Lower lobe of right lung (tissue), 2 donors: ENCODE data around the gene SRCAP. TPM values are rescaled to one million over a fixed set of nuclear protein-coding genes. Genes with fewer than 3 reads are reported as not detected.
A peak's percentile ranks its signal among the peaks of the same experiment; 100 is the strongest.

Experiments used
- ATAC-seq, 2 donors: fragments of 200-7000 bp; cut with Tn5 transposase; one replicate each; pipeline ENCODE4 v1.9.1; 2020 to 2022; ENCODE audit warnings: mild to moderate bottlenecking in 2 of 2, moderate library complexity in 2 of 2
- DNase-seq: peaks from one replicate; pipeline ENCODE4 v3.0.0-alpha.2; 2020
- H3K27ac ChIP-seq: fragments of 200-600 bp; one replicate; pipeline ENCODE4 v1.8.0; 2022
- H3K27me3 ChIP-seq: fragments of 200-600 bp; one replicate; pipeline ENCODE4 v1.8.0; 2022; ENCODE audit warnings: low read depth
- H3K36me3 ChIP-seq: fragments of 200-600 bp; one replicate; pipeline ENCODE4 v1.8.0; 2022; ENCODE audit warnings: mild to moderate bottlenecking
- H3K4me1 ChIP-seq: fragments of 200-600 bp; one replicate; pipeline ENCODE4 v1.8.0; 2022
- H3K4me3 ChIP-seq: fragments of 200-600 bp; one replicate; pipeline ENCODE4 v1.8.0; 2022; ENCODE audit warnings: mild to moderate bottlenecking
- H3K9me3 ChIP-seq: fragments of 200-600 bp; one replicate; pipeline ENCODE4 v1.8.0; 2022
- intact Hi-C: fragments of 100-400 bp; cut with DNase I; formaldehyde crosslinking; loops from one replicate; pipeline ENCODE4 v1.11.0; 2022
- total RNA-seq: library from RNA; stranded (reverse); fragmentation: NEBNext Ultra II Directional; extraction: Animal tissue kit (Norgen Biotek cat#: 25700); gene quantifications from one replicate; pipeline ENCODE4 v1.2.1, GENCODE V29; 2021
- TF ChIP-seq, protein P1 (sequence below): fragments of 200-600 bp; IDR thresholded peaks from one replicate; pipeline ENCODE4 v1.8.0; 2022; ENCODE audit warnings: antibody characterized with exemption, mild to moderate bottlenecking
- donor health status: DM: no; HTN: yes; CAD: no; lungs with severe emphysema.

Gene SRCAP
- total RNA-seq, 1 donor from 2014 or later = 73.8 TPM

- Histone ChIP-seq H3K9me3 (no peaks in the 10 kb centered on the region), H3K4me3 (no peak overlapping the region), H3K27me3 (no peaks in the 10 kb centered on the region), H3K4me1 (peaks cover 16% of the 10 kb centered on the region), H3K36me3 (peaks cover 95% of the 10 kb centered on the region), H3K27ac (no peak overlapping the region)
- TF ChIP-seq, protein P1, sequence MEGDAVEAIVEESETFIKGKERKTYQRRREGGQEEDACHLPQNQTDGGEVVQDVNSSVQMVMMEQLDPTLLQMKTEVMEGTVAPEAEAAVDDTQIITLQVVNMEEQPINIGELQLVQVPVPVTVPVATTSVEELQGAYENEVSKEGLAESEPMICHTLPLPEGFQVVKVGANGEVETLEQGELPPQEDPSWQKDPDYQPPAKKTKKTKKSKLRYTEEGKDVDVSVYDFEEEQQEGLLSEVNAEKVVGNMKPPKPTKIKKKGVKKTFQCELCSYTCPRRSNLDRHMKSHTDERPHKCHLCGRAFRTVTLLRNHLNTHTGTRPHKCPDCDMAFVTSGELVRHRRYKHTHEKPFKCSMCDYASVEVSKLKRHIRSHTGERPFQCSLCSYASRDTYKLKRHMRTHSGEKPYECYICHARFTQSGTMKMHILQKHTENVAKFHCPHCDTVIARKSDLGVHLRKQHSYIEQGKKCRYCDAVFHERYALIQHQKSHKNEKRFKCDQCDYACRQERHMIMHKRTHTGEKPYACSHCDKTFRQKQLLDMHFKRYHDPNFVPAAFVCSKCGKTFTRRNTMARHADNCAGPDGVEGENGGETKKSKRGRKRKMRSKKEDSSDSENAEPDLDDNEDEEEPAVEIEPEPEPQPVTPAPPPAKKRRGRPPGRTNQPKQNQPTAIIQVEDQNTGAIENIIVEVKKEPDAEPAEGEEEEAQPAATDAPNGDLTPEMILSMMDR = no peak
- intact Hi-C loops = no loop called here
- DNase-seq (no peak), ATAC-seq (no peak)
Observed at GRCh38 chr16:30703971-30704370, 5.0 kb downstream of the SRCAP start.

DNA sequence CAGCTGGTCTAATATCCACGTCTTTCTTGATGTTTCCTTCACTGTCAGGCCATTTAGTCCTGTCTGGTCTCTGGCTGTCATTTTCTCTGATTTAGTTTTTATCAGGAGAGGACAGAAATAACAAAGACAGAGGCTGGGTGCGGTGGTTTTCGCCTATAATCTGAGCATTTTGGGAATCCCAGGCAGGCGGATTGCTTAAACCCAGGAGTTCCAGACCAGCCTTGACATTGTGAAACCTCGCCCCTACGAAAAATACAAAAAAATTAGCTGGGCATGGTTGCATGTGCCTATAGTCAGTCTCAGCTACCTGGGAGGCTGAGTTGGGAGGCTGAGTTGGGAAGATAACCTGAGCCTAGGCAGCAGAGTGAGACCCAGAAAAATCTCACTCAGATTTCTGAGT is 7.1 kb downstream of the SRCAP start:
- no peak overlapping the region for H3K4me3 ChIP-seq
- H3K4me1 ChIP-seq = no peaks in the 10 kb centered on the region
- DNase-seq (no peak), ATAC-seq (no peak)
- H3K27me3 ChIP-seq = no peaks in the 10 kb centered on the region
- no peak overlapping the region for H3K27ac ChIP-seq
- no peaks in the 10 kb centered on the region for H3K9me3 ChIP-seq
- H3K36me3 ChIP-seq = peaks cover 98% of the 10 kb centered on the region
- intact Hi-C loops = no loop called here
- TF ChIP-seq, protein P1 = no peak

DNA sequence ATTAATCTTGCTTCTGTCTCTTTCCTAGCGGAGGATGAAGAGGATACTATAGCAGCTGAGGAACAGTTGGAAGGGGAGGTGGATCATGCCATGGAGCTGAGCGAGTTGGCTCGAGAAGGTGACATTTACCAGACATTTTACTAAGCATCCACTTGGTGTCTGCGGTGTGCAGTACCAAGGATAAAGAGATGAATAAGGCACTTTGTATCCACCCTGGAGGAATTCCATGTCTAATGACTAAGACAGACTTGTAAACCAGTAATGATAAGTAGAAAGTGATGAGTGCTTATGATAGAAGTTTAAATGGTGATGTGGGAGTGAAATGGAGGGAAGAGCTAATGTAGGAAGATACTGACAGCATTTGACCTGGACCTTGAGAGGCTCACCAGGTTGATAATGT is 12.0 kb downstream of the SRCAP start:
- Histone ChIP-seq H3K4me1 (peaks cover 13% of the 10 kb centered on the region), H3K36me3 (peaks cover 100% of the 10 kb centered on the region), H3K4me3 (no peak overlapping the region), H3K27me3 (no peaks in the 10 kb centered on the region), H3K27ac (no peak overlapping the region), H3K9me3 (no peaks in the 10 kb centered on the region)
- TF ChIP-seq, protein P1 = no peak
- no peak for ATAC-seq
- no peak for DNase-seq
- intact Hi-C loops = no loop called here

DNA sequence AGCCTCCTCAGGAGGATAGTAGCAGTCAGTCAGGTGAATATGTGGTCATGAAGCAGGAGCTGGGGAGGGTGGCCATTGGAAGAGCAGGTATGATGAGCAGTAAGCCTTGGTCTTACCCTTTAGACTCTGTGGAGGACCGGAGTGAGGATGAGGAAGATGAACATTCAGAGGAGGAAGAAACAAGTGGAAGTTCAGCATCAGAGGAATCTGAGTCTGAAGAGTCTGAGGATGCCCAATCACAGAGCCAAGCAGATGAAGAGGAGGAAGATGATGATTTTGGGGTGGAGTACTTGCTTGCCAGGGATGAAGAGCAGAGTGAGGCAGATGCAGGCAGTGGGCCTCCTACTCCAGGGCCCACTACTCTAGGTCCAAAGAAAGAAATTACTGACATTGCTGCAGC is 12.7 kb downstream of the SRCAP start:
- no peak overlapping the region for H3K27ac ChIP-seq
- H3K9me3 ChIP-seq = no peaks in the 10 kb centered on the region
- peaks cover 100% of the 10 kb centered on the region for H3K36me3 ChIP-seq
- no peaks in the 10 kb centered on the region for H3K27me3 ChIP-seq
- ATAC-seq = no peak
- TF ChIP-seq, protein P1 = no peak
- peaks cover 13% of the 10 kb centered on the region for H3K4me1 ChIP-seq
- intact Hi-C loops = no loop called here
- no peak for DNase-seq
- H3K4me3 ChIP-seq = no peak overlapping the region

DNA sequence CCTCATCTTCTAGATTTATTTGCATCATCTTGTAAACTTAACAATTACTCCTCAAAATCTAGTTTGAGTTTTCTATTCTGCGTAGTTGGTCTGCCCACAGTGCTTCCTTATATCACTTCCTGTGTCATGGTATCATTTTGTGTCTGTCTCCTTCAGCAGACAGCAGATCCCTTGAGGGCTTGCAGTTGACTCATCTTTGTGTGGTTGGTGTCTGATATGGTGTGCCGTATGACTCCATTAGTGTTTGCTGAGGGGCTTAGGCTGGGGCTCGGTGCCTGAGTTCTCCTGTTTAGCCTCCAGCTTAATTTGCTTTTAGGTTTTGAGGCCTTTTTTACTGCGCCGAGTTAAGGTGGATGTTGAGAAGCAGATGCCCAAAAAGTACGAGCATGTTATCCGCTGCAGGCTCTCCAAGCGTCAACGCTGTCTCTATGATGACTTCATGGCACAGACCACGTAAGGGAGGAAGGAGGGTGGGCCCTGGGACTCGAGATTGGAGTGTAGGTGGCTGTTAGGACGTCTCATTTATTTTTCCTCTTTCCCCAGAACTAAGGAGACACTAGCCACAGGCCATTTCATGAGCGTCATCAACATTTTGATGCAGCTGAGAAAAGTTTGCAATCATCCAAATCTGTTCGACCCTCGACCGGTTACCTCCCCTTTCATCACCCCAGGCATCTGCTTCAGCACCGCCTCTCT is 16.9 kb downstream of the SRCAP start:
- Histone ChIP-seq H3K4me1 (peaks cover 13% of the 10 kb centered on the region), H3K27ac (peak overlapping the region; percentile 59), H3K9me3 (no peaks in the 10 kb centered on the region), H3K27me3 (no peaks in the 10 kb centered on the region), H3K36me3 (peaks cover 100% of the 10 kb centered on the region), H3K4me3 (no peak overlapping the region)
- ATAC-seq = peak; percentile 58 to 62
- intact Hi-C loops = no loop called here
- TF ChIP-seq, protein P1 = no peak
- DNase-seq = no peak
